Smooth muscle cell (in vitro differentiated cells): Measurements from ENCODE around the gene SOX13. TPM values are rescaled to one million over a fixed set of nuclear protein-coding genes. Genes with fewer than 3 reads are reported as not detected.

Experiments used
- DNase-seq: peaks from one replicate; lab custom pipeline; 2025; ENCODE audit not compliant: unreplicated experiment; lab: John Stamatoyannopoulos, UW
- H2AFZ ChIP-seq: fragments of 200-600 bp; sonication (generic); 2 replicates; pipeline ENCODE4 v1.6.0; 2016; ENCODE audit warnings: antibody characterized with exemption, low read depth, mild to moderate bottlenecking
- H3F3A ChIP-seq: fragments of 200-600 bp; sonication (generic); 2 replicates; pipeline ENCODE4 v1.6.0; 2017; ENCODE audit warnings: antibody characterized with exemption, low read depth
- H3K27ac ChIP-seq: fragments of 200-600 bp; sonication (generic); 2 replicates; pipeline ENCODE4 v1.5.1; 2016; ENCODE audit warnings: low read depth, mild to moderate bottlenecking
- H3K27me3 ChIP-seq: fragments of 200-600 bp; sonication (generic); 2 replicates; pipeline ENCODE4 v1.6.1; 2016; ENCODE audit warnings: low read depth, mild to moderate bottlenecking
- H3K36me3 ChIP-seq: fragments of 200-600 bp; sonication (generic); 2 replicates; pipeline ENCODE4 v1.5.1; 2016; ENCODE audit warnings: low read depth
- H3K4me1 ChIP-seq: fragments of 200-600 bp; sonication (generic); 2 replicates; pipeline ENCODE4 v1.5.1; 2016; ENCODE audit warnings: low read depth
- H3K4me2 ChIP-seq: fragments of 200-600 bp; sonication (generic); 2 replicates; pipeline ENCODE4 v1.6.0; 2016; ENCODE audit warnings: mild to moderate bottlenecking
- H3K4me3 ChIP-seq: fragments of 200-600 bp; sonication (generic); 2 replicates; pipeline ENCODE4 v1.5.1; 2016; ENCODE audit warnings: mild to moderate bottlenecking
- H3K79me2 ChIP-seq: fragments of 200-600 bp; sonication (generic); 2 replicates; pipeline ENCODE4 v1.6.0; 2016; ENCODE audit warnings: low read depth, mild to moderate bottlenecking
- H3K9ac ChIP-seq: fragments of 200-600 bp; sonication (generic); 2 replicates; pipeline ENCODE4 v1.6.0; 2016; ENCODE audit warnings: low read depth
- H3K9me3 ChIP-seq: fragments of 200-600 bp; sonication (generic); replicated peaks from 2 replicates; pipeline ENCODE4 v1.5.1; 2016; ENCODE audit warnings: low read depth
- H4K20me1 ChIP-seq: fragments of 200-600 bp; sonication (generic); 2 replicates; pipeline ENCODE4 v1.6.0; 2016; ENCODE audit warnings: low read depth
- CTCF ChIP-seq: fragments of 200-600 bp; sonication (generic); IDR thresholded peaks from 2 replicates; pipeline ENCODE4 v1.5.1; 2017; ENCODE audit warnings: borderline replicate concordance, mild to moderate bottlenecking, antibody characterized with exemption; ENCODE audit not compliant: insufficient read depth, poor library complexity, severe bottlenecking
- WGBS: methylation state at CpG from one replicate; pipeline ENCODE4 v1.1.7; 2016; ENCODE audit warnings: low lambda C conversion rate; 5-methylcytosine and 5-hydroxymethylcytosine counted together
- polyA plus RNA-seq: library from polyadenylated mRNA; unstranded; fragments of >200 nt; fragmentation: Nextera tagmentation; extraction: Ambion mirVana; gene quantifications from 2 replicates; pipeline ENCODE4 v1.2.1, GENCODE V29; 2016
- total RNA-seq: library from RNA; depleted of rRNA; stranded (reverse); fragments of >200 nt; gene quantifications from 2 replicates; pipeline ENCODE4 v1.2.3, GENCODE V29; 2014

Gene SOX13
- total and polyA plus RNA-seq, 2 experiments from 2014 or later = 0.41 to 2.3 TPM

- no peak overlapping the region for H3K4me3 ChIP-seq
- no peak overlapping the region for H3K27ac ChIP-seq
- H3F3A ChIP-seq = no peaks in the 10 kb centered on the region
- H3K36me3 ChIP-seq = no peaks in the 10 kb centered on the region
- WGBS = 63% methylated on average over 2 of the region's 2 CpGs
- H3K4me2 ChIP-seq = no peak overlapping the region
- H4K20me1 ChIP-seq = no peaks in the 10 kb centered on the region
- DNase-seq = no peak
- no peaks in the 10 kb centered on the region for H3K27me3 ChIP-seq
- TF ChIP-seq CTCF = no peak
- no peak overlapping the region for H3K9ac ChIP-seq
- no peak overlapping the region for H2AFZ ChIP-seq
- no peaks in the 10 kb centered on the region for H3K9me3 ChIP-seq
- H3K79me2 ChIP-seq = no peaks in the 10 kb centered on the region
- peaks cover 22% of the 10 kb centered on the region for H3K4me1 ChIP-seq
These were observed 20.9 kb downstream of the SOX13 start for GRCh38 chr1:204093781-204094180.

- Histone ChIP-seq H3K27ac (no peak overlapping the region), H3K9me3 (no peaks in the 10 kb centered on the region), H3K4me1 (peaks cover 18% of the 10 kb centered on the region), H3K9ac (no peak overlapping the region), H4K20me1 (no peaks in the 10 kb centered on the region), H3K79me2 (peaks cover 3% of the 10 kb centered on the region), H3F3A (no peaks in the 10 kb centered on the region), H3K4me3 (no peak overlapping the region), H3K4me2 (no peak overlapping the region), H2AFZ (no peak overlapping the region), H3K36me3 (no peaks in the 10 kb centered on the region), H3K27me3 (no peaks in the 10 kb centered on the region)
- WGBS = 61% methylated on average over 6 of the region's 6 CpGs
- TF ChIP-seq CTCF = no peak
- DNase-seq = no peak
These were observed 21.4 kb downstream of the SOX13 start for GRCh38 chr1:204094313-204094729.

- Histone ChIP-seq H3K4me2 (no peak overlapping the region), H3K9me3 (no peaks in the 10 kb centered on the region), H3K79me2 (peaks cover 5% of the 10 kb centered on the region), H3K4me3 (no peak overlapping the region), H3K9ac (no peak overlapping the region), H4K20me1 (no peaks in the 10 kb centered on the region), H3K27me3 (no peaks in the 10 kb centered on the region), H3K4me1 (peaks cover 18% of the 10 kb centered on the region), H3F3A (no peaks in the 10 kb centered on the region), H2AFZ (no peak overlapping the region), H3K27ac (no peak overlapping the region), H3K36me3 (no peaks in the 10 kb centered on the region)
- TF ChIP-seq CTCF = no peak
- 82% methylated on average over 15 of the region's 15 CpGs for WGBS
- no peak for DNase-seq
These were observed 22.1 kb downstream of the SOX13 start for GRCh38 chr1:204094856-204095634.

GRCh38 chr1:204096931-204097330 is 24.0 kb downstream of the SOX13 start:
- no peaks in the 10 kb centered on the region for H3K27me3 ChIP-seq
- H3F3A ChIP-seq = no peaks in the 10 kb centered on the region
- H3K79me2 ChIP-seq = peaks cover 5% of the 10 kb centered on the region
- no peaks in the 10 kb centered on the region for H4K20me1 ChIP-seq
- H2AFZ ChIP-seq = no peak overlapping the region
- H3K36me3 ChIP-seq = no peaks in the 10 kb centered on the region
- no peak overlapping the region for H3K27ac ChIP-seq
- peaks cover 12% of the 10 kb centered on the region for H3K4me1 ChIP-seq
- H3K9ac ChIP-seq = no peak overlapping the region
- H3K4me2 ChIP-seq = no peak overlapping the region
- 93% methylated on average over 3 of the region's 3 CpGs for WGBS
- no peak for DNase-seq
- no peaks in the 10 kb centered on the region for H3K9me3 ChIP-seq
- H3K4me3 ChIP-seq = no peak overlapping the region
- TF ChIP-seq CTCF = no peak
